Effector memory CD4-positive, alpha-beta T cell (primary cell): ENCODE results near the gene BBIP1.

Experiments
- DNase-seq, 3 donors: peaks; one replicate each; pipeline ENCODE4 v3.0.0-alpha.2; 2020
- H3K27ac ChIP-seq: 2 replicates; pipeline ENCODE4 v1.7.0; 2013; ENCODE audit warnings: mild to moderate bottlenecking, low read length, moderate library complexity; ENCODE audit not compliant: insufficient read depth, poor library complexity, severe bottlenecking
- H3K27me3 ChIP-seq: replicated peaks from 2 replicates; pipeline ENCODE4 v1.7.0; 2013; ENCODE audit warnings: mild to moderate bottlenecking, low read length; ENCODE audit not compliant: insufficient read depth, control insufficient read depth, poor library complexity, severe bottlenecking
- H3K36me3 ChIP-seq: 2 replicates; pipeline ENCODE4 v1.7.0; 2013; ENCODE audit warnings: mild to moderate bottlenecking, low read length, moderate library complexity; ENCODE audit not compliant: control insufficient read depth, insufficient read depth
- H3K4me1 ChIP-seq: 2 replicates; pipeline ENCODE4 v1.7.0; 2013; ENCODE audit warnings: low read length, mild to moderate bottlenecking; ENCODE audit not compliant: control insufficient read depth, insufficient read depth, poor library complexity, severe bottlenecking
- H3K4me3 ChIP-seq: 2 replicates; pipeline ENCODE4 v1.7.0; 2013; ENCODE audit warnings: low read length, low read depth, mild to moderate bottlenecking; ENCODE audit not compliant: insufficient read depth, poor library complexity, severe bottlenecking
- H3K9me3 ChIP-seq: 2 replicates; pipeline ENCODE4 v1.7.0; 2013; ENCODE audit warnings: mild to moderate bottlenecking, low read length, moderate library complexity; ENCODE audit not compliant: control insufficient read depth

The BBIP1 gene

DNA sequence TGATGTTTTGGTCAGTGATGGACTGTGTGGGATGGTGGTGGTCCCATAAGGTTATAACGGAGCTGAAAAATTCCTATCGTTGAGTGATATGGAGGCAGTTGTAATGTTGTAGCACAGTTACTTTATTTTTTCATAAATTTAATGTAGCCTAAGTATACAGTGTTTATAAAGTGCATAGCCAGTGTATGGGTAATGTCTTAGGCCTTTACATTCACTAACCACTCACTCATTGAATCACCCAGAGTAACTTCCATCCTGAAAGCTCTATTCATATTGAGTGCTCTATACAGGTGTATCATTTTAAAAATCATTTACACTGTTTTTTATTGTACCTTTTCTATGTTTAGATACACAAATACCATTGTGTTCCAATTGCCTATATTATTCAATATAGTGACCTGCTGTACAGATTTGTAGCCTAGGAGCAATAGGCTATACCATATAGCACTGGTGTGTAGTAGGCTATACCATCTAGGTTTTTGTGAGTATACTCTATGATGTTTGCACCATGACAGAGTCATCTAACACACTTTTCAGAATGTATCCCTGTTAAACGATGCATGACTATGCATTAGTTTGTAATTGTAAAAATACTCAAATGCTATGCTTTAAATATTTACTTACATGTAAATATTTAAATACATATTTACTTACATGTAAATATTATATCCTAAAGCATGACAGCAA, 26.2 kb downstream of the BBIP1 start:
- no peak for DNase-seq
- no peaks in the 10 kb centered on the region for H3K9me3 ChIP-seq
- no peak overlapping the region for H3K4me3 ChIP-seq
- H3K4me1 ChIP-seq, result peaks cover 3% of the 10 kb centered on the region
- no peak overlapping the region for H3K27ac ChIP-seq
- H3K27me3 ChIP-seq, result no peaks in the 10 kb centered on the region
- H3K36me3 ChIP-seq, result peaks cover 61% of the 10 kb centered on the region

DNA sequence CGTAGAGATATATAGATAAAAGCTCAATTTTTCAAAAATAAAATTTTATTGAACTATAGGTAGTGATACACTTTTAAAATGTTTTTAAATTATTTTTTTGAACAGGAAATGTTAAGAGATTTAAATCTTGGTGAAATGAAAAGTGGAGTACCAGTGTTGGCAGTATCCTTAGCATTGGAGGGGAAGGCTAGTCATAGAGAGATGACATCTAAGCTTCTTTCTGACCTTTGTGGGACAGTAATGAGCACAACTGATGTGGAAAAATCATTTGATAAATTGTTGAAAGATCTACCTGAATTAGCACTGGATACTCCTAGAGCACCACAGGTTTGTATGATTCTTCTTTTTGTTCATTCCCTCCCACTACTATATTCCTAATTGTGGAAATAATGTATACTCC, 31.4 kb downstream of the BBIP1 start:
- H3K36me3 ChIP-seq, result peaks cover 47% of the 10 kb centered on the region

DNA sequence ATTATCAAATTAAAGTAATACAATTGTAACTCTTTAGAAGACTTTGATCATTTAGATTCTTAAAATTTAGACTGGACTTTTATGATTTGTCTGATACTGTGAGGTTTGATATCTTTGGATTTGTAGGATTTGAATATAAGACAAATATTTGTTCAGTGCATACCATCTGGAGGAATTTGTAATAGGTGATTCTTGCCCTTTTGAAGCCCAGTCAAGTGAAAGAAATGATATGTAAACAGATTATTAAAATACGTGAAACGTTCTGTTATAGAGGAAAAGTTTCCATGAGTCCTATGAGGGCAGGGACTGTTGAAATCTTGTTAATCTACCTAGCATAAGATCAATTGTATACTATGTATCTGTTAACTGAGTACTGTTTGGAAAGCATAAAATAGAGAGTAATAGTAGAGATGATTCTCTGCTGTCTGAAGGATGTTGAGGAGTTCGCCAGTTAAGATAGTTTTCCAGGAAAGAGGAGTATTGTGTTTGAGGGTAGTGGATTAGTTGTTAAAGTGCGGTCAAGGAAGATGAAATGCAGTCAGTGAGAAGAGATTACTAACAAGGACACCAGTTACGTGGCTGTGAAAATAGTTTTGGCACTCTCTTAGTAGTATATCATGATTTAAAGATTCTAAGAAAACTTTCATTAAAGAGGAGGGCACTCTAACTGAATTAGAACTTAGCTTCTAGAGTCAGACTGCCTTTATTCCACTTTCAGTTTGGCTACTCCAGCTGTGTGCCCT, 32.9 kb downstream of the BBIP1 start:
- peaks cover 44% of the 10 kb centered on the region for H3K36me3 ChIP-seq
- no peaks in the 10 kb centered on the region for H3K27me3 ChIP-seq
- no peak overlapping the region for H3K4me3 ChIP-seq
- H3K4me1 ChIP-seq, result peaks cover 20% of the 10 kb centered on the region
- peak overlapping the region; percentile 36 for H3K27ac ChIP-seq
- no peak for DNase-seq
- no peaks in the 10 kb centered on the region for H3K9me3 ChIP-seq

More for the DNA sequence above, 31.4 kb downstream of the BBIP1 start:
- Histone ChIP-seq H3K27me3 (no peaks in the 10 kb centered on the region), H3K27ac (no peak overlapping the region), H3K9me3 (no peaks in the 10 kb centered on the region), H3K4me1 (peaks cover 11% of the 10 kb centered on the region), H3K4me3 (no peak overlapping the region)
- DNase-seq, result no peak

DNA sequence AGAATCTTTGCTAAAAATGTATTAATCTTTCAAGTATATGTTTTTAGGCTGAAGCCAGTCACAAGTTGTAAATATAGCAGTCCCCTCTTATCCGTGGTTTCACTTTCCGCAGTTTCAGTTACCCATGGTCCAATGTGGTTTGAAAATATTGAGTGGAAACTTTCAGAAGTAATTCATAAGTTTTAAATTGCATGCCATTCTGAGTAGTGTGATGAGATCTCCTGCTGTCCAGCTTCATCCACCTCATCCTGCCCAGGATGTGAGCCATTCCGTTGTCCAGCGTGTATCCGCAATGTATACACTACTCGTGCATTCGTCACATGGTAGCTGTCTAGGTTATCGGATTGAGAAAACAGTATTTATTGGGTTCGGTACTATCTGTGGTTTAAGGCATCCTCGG, 35.1 kb downstream of the BBIP1 start:
- H3K27me3 ChIP-seq, result no peaks in the 10 kb centered on the region
- peaks cover 30% of the 10 kb centered on the region for H3K4me1 ChIP-seq
- no peak for DNase-seq
- H3K27ac ChIP-seq, result peak overlapping the region; percentile 30
- peaks cover 32% of the 10 kb centered on the region for H3K36me3 ChIP-seq
- H3K4me3 ChIP-seq, result no peak overlapping the region
- H3K9me3 ChIP-seq, result no peaks in the 10 kb centered on the region

DNA sequence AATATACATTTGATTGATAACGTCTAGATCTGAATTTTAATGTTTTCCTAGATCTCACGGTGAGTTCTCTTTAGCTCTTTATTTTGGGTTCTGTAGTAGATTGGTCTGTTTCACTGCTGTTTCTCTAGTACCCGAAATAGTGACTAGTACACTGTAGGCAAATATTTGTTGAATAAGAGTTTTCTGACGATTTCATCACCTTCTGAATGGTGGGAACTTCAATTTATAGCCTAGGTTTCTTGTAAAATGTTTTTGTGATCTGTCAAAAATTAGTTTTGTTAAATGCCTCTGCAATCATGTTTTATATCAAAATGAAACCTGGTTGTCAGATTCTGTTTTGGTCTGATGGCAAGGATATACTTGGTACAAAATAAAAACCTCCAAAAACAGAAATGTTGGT, 37.1 kb downstream of the BBIP1 start:
- Histone ChIP-seq H3K27ac (peak overlapping the region; percentile 33), H3K9me3 (no peaks in the 10 kb centered on the region), H3K36me3 (peaks cover 30% of the 10 kb centered on the region), H3K4me3 (no peak overlapping the region), H3K4me1 (peaks cover 30% of the 10 kb centered on the region), H3K27me3 (no peaks in the 10 kb centered on the region)
- no peak for DNase-seq

DNA sequence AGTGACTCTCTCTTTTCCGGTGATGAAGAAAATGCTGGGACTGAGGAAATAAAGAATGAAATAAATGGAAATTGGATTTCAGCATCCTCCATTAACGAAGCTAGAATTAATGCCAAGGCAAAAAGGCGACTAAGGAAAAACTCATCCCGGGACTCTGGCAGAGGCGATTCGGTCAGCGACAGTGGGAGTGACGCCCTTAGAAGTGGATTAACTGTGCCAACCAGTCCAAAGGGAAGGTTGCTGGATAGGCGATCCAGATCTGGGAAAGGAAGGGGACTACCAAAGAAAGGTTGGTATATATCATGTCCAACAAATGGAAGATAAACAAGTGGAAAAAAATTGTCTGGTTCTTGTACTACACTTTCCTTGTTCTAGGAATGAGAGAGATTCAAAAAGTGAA, 37.7 kb downstream of the BBIP1 start:
- H3K27ac ChIP-seq, result no peak overlapping the region
- no peak overlapping the region for H3K4me3 ChIP-seq
- H3K27me3 ChIP-seq, result no peaks in the 10 kb centered on the region
- H3K9me3 ChIP-seq, result no peaks in the 10 kb centered on the region
- H3K36me3 ChIP-seq, result peaks cover 27% of the 10 kb centered on the region
- DNase-seq, result no peak
- peaks cover 30% of the 10 kb centered on the region for H3K4me1 ChIP-seq

DNA sequence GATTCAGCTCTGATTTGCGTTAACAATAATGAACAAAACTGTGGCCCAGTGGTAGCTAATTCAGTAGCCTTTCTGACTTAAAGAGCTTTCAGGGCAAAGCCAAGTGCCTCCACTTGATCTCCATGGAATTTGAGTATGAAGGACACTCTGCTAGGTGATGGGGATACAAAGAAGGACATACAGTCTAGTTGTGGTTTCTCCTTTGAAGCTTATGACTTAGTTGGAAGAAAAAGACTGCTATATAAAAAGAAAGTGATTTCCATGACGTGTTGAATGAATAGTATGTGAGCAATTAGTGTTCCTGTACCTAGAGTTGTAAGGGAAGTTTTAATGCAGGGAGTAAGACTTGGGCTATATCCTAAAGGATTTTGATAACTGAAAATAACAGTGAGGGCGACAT, 39.0 kb downstream of the BBIP1 start:
- H3K4me3 ChIP-seq, result no peak overlapping the region
- H3K27me3 ChIP-seq, result no peaks in the 10 kb centered on the region
- H3K4me1 ChIP-seq, result peaks cover 28% of the 10 kb centered on the region
- DNase-seq, result no peak
- no peaks in the 10 kb centered on the region for H3K9me3 ChIP-seq
- peaks cover 20% of the 10 kb centered on the region for H3K36me3 ChIP-seq
- H3K27ac ChIP-seq, result no peak overlapping the region

DNA sequence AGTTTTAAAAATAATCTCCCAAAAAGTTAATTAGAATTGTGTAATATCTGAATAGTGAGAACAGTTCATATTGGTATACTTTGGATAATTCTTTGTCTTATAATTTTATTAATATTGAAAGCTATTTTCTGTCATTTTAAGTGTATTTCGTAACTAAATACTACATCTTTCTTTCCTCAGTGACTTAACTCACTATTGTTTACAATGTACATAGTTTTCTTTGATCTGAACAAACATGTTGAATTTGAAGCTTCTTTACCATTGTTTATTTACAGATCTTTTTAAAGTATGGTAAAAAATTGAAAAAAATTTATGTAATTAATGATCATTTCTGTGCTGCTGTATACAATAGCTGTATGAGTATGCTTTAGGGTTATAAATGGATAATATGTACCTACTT, 42.2 kb downstream of the BBIP1 start:
- no peaks in the 10 kb centered on the region for H3K27me3 ChIP-seq
- no peak for DNase-seq
- H3K4me3 ChIP-seq, result no peak overlapping the region
- peaks cover 29% of the 10 kb centered on the region for H3K4me1 ChIP-seq
- peaks cover 13% of the 10 kb centered on the region for H3K36me3 ChIP-seq
- no peaks in the 10 kb centered on the region for H3K9me3 ChIP-seq
- H3K27ac ChIP-seq, result peak overlapping the region; percentile 7

DNA sequence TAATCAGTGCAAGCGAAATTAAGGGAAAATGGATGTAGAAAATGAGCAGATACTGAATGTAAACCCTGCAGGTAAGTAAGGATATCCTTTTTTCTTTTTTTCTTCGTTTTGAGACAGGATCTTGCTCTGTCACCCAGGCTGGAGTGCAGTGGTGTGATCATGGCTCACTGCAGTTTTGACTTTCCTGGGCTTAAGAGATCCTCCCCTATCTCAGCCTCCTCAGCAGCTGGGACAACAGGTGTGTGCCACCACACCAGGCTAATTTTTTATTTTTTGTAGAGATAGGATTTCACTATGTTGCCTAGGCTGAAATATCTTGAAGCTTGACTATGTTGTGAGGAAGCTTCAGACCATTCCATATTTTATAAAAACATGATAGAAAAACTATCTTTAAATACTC, 43.0 kb downstream of the BBIP1 start:
- no peak for DNase-seq
- H3K4me3 ChIP-seq, result no peak overlapping the region
- no peaks in the 10 kb centered on the region for H3K27me3 ChIP-seq
- peaks cover 30% of the 10 kb centered on the region for H3K4me1 ChIP-seq
- H3K9me3 ChIP-seq, result no peaks in the 10 kb centered on the region
- peaks cover 9% of the 10 kb centered on the region for H3K36me3 ChIP-seq
- H3K27ac ChIP-seq, result peak overlapping the region; percentile 34

DNA sequence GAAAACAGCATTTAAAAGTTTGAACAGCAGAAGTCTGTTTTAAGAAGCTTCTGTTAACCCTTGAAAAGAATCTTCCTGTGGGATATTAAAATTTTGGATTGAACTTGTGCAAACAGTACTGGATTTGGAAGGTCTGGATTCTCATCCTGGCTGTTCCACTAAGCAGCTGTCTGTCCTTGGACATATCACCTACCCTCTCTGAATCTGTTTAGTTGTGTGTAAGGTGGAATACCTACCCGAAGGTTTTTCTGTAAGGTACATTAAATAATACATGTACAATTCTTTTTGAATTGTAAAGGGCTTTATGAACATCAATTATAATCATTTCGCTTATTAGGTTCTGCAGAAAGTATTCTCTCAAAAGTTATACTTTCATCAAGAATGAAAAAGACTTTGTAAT, 45.0 kb downstream of the BBIP1 start:
- Histone ChIP-seq H3K4me3 (peak overlapping the region; percentile 61), H3K9me3 (no peaks in the 10 kb centered on the region), H3K27ac (peak overlapping the region; percentile 99), H3K36me3 (peaks cover 9% of the 10 kb centered on the region), H3K27me3 (no peaks in the 10 kb centered on the region), H3K4me1 (peaks cover 41% of the 10 kb centered on the region)
- no peak for DNase-seq
